Kidney (tissue), 14 donors: ENCODE measurements around the gene FBXL12. TPM values are rescaled to one million over a fixed set of nuclear protein-coding genes. Genes with fewer than 3 reads are reported as not detected.
"Not testable (repeated sequence)": the region's sequence is repeated elsewhere in the genome, so short reads cannot be mapped to it uniquely, and the experiment has no call there.

ENCODE experiments used
- DNase-seq, 5 donors: peaks; one replicate each; pipeline ENCODE4 v3.0.0-alpha.2; 2013 to 2020
- FAIRE-seq: peaks from 2 replicates; lab custom pipeline; 2012; peaks lifted over from hg19 to GRCh38; lab: Jason Lieb, UNC
- H3K27ac ChIP-seq, 2 donors: one replicate each; pipeline ENCODE4 v1.7.0; 2013; ENCODE audit warnings: low read depth in 2 of 2, low read length in 2 of 2, inconsistent platforms in 1 of 2
- H3K27me3 ChIP-seq: one replicate; pipeline ENCODE4 v1.7.1; 2013; ENCODE audit warnings: low read length, inconsistent platforms; ENCODE audit not compliant: control insufficient read depth, insufficient read depth
- H3K36me3 ChIP-seq, 3 donors: one replicate each; pipeline versions ENCODE4 v1.7.0 to v1.7.1; 2013; ENCODE audit warnings: low read length in 3 of 3, control low read depth in 1 of 3, inconsistent platforms in 1 of 3; ENCODE audit not compliant: insufficient read depth in 3 of 3, control insufficient read depth in 2 of 3
- H3K4me1 ChIP-seq, 3 donors: one replicate each; pipeline versions ENCODE4 v1.7.0 to v1.7.1; 2013; ENCODE audit warnings: low read length in 3 of 3, inconsistent platforms in 1 of 3, low read depth in 1 of 3; ENCODE audit not compliant: control insufficient read depth in 2 of 3, insufficient read depth in 2 of 3
- H3K4me3 ChIP-seq, 3 donors: one replicate each; pipeline versions ENCODE4 v1.7.0 to v1.8.1; 2013; ENCODE audit warnings: low read length in 3 of 3, control low read depth in 1 of 3, inconsistent platforms in 1 of 3
- H3K9ac ChIP-seq, 3 donors: one replicate each; pipeline versions ENCODE4 v1.7.0 to v1.7.1; 2013; ENCODE audit warnings: low read length in 3 of 3, control low read depth in 1 of 3, inconsistent platforms in 1 of 3
- H3K9me3 ChIP-seq, 3 donors: one replicate each; pipeline versions ENCODE4 v1.7.0 to v1.7.1; 2013; ENCODE audit warnings: low read length in 3 of 3, control low read depth in 1 of 3, inconsistent platforms in 1 of 3; ENCODE audit not compliant: control insufficient read depth in 2 of 3, insufficient read depth in 1 of 3
- CTCF ChIP-seq: IDR thresholded peaks from 3 replicates; pipeline ENCODE4 v1.5.1; 2012; ENCODE audit warnings: mild to moderate bottlenecking, moderate library complexity, borderline replicate concordance; ENCODE audit not compliant: insufficient read depth; ENCODE audit errors: extremely low read depth
- intact Hi-C: fragments of 100-400 bp; cut with DNase I; formaldehyde crosslinking; loops from one replicate; pipeline ENCODE4 v1.11.1; 2022
- polyA plus RNA-seq: library from polyadenylated mRNA; stranded (reverse); fragments of 350-450 nt; fragmentation: Illumina TruSeq; extraction: RNeasy Lipid Tissue Mini Kit (QIAGEN cat#74804); gene quantifications from one replicate; pipeline ENCODE4 v1.2.3, GENCODE V29; 2014; ENCODE audit warnings: low read depth, low replicate concordance; ENCODE audit not compliant: insufficient read depth
- total RNA-seq: library from RNA; stranded (reverse); fragmentation: NEBNext Ultra II Directional; extraction: Animal tissue kit (Norgen Biotek cat#: 25700); gene quantifications from one replicate; pipeline ENCODE4 v1.2.1, GENCODE V29; 2021
- donor health status: control.
- donor health status: control.
- donor health status: control.
- donor health status: control.
- donor health status: control.
- donor health status: DM: yes; HTN: yes; CAD: no.
- donor health status: Normal renal cell carcinoma (clear cell type).

The FBXL12 gene
- total and polyA plus RNA-seq, 2 donors from 2014 or later, result 12.7 to 22.2 TPM

- no peak for FAIRE-seq
These were observed 32.1 kb downstream of the FBXL12 start for GRCh38 chr19:9786819-9787218.

GRCh38 chr19:9786342-9786741 lies 32.5 kb downstream of the FBXL12 start:
- Histone ChIP-seq H3K4me3 (peak overlapping the region; percentile 68 to 72 (median 72)), H3K27me3 (no peaks in the 10 kb centered on the region), H3K4me1 (peaks cover 0 to 5% (median 3%) of the 10 kb centered on the region in 3 donors), H3K9ac (peak overlapping the region; percentile 44 to 78 (median 65)), H3K27ac (peak overlapping the region; percentile 98), H3K36me3 (no peaks in the 10 kb centered on the region), H3K9me3 (no peaks in the 10 kb centered on the region)
- FAIRE-seq (no peak), DNase-seq (peak in 1 of 5 donors; percentile 79)
- TF ChIP-seq CTCF, result no peak
- intact Hi-C loops, result loop anchor here (10.0 kb wide), 1 partner anchor 162 kb away; the partner anchor contains the start of gene ZNF561

More at GRCh38 chr19:9786819-9787218, 32.1 kb downstream of the FBXL12 start:
- H3K9ac ChIP-seq, result no peak overlapping the region
- H3K27ac ChIP-seq, result peak overlapping the region in 1 of 2 donors; percentile 85
- peaks cover 0 to 5% (median 3%) of the 10 kb centered on the region in 3 donors for H3K4me1 ChIP-seq
- H3K36me3 ChIP-seq, result no peaks in the 10 kb centered on the region
- no peaks in the 10 kb centered on the region for H3K9me3 ChIP-seq
- TF ChIP-seq CTCF, result no peak
- intact Hi-C loops, result loop anchor here (10.0 kb wide), 1 partner anchor 162 kb away; the partner anchor contains the start of gene ZNF561
- peak in 1 of 5 donors; percentile 40 for DNase-seq
- H3K4me3 ChIP-seq, result peak overlapping the region in 1 of 3 donors; percentile 72
- H3K27me3 ChIP-seq, result no peaks in the 10 kb centered on the region

GRCh38 chr19:9785367-9786331 lies 33.2 kb downstream of the FBXL12 start:
- H3K9ac ChIP-seq, result peak overlapping the region; percentile 60 to 78 (median 65)
- H3K9me3 ChIP-seq, result no peaks in the 10 kb centered on the region
- FAIRE-seq, result no peak
- peak overlapping the region; percentile 68 to 85 (median 72) for H3K4me3 ChIP-seq
- intact Hi-C loops, result loop anchor here (10.0 kb wide), 1 partner anchor 161 kb away; the partner anchor contains the start of gene ZNF561
- peaks cover 0 to 5% (median 3%) of the 10 kb centered on the region in 3 donors for H3K4me1 ChIP-seq
- H3K27ac ChIP-seq, result peak overlapping the region; percentile 98
- TF ChIP-seq CTCF, result no peak
- peak; percentile 99 to 100 (median 99) for DNase-seq
- H3K27me3 ChIP-seq, result no peaks in the 10 kb centered on the region
- H3K36me3 ChIP-seq, result no peaks in the 10 kb centered on the region

GRCh38 chr19:9784163-9784496 lies 34.7 kb downstream of the FBXL12 start:
- intact Hi-C loops, result loop anchor here (10.0 kb wide), 1 partner anchor 159 kb away; the partner anchor contains the start of gene ZNF561
- not testable (repeated sequence) for H3K9me3 ChIP-seq, H3K4me1 ChIP-seq, H3K27me3 ChIP-seq, H3K27ac ChIP-seq, H3K36me3 ChIP-seq, FAIRE-seq, DNase-seq
- H3K9ac ChIP-seq, result peak overlapping the region in 1 of 3 donors; percentile 8
- H3K4me3 ChIP-seq, result peak overlapping the region in 2 of 3 donors; percentile 11 to 69
